GM21576 (cell line): ENCODE results near the gene MRPL38.
"Not testable (repeated sequence)": the region's sequence is repeated elsewhere in the genome, so short reads cannot be mapped to it uniquely, and the experiment has no call there.

Experiments
- ATAC-seq: cut with Tn5 transposase; IDR thresholded peaks from one replicate; pipeline ENCODE4 v1.9.1; 2021; ENCODE audit warnings: mild to moderate bottlenecking, moderate library complexity; ENCODE audit not compliant: unreplicated experiment

Gene MRPL38

DNA sequence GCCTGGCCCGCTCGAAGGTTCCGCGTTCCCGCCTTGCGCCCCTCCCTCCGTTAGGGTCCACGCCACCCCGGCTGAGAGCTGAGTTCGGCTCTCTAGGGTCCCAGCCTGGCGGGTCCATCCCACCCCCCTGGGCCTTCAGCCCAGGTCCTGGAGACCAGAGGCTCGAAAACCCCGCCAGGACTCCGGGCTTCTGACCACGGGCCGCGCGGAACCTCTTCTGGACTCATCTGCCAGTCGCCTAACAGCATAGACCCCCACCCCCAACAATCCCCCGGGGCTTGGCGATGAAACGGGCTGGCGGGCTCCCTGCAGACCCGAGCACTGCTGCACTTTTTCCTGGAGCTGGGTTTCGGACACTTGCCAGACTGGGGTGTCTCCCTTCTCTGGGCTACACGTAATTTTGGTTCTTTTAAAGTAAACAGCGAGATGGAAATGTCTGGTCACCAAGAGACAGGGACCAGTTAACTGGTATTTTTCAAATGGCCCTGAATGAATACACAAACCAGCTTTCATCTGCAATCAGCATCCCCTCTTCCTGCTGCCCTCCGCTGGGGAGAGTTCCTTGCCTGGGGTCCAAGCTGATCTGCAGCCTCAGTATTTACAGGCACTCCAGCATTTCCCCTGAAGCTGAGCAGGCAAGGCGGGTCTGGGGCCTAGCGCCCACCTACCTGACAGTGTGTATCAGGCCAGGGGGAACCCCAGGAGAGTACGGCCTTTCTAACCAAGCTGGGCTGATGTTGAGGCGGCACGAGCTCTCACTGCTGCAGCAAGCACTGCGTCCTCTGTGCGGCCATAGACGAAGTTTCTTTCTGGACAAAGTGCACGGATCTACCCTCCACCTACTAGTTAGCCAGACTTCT, 7.3 kb downstream of the MRPL38 start:
- no peak for ATAC-seq

DNA sequence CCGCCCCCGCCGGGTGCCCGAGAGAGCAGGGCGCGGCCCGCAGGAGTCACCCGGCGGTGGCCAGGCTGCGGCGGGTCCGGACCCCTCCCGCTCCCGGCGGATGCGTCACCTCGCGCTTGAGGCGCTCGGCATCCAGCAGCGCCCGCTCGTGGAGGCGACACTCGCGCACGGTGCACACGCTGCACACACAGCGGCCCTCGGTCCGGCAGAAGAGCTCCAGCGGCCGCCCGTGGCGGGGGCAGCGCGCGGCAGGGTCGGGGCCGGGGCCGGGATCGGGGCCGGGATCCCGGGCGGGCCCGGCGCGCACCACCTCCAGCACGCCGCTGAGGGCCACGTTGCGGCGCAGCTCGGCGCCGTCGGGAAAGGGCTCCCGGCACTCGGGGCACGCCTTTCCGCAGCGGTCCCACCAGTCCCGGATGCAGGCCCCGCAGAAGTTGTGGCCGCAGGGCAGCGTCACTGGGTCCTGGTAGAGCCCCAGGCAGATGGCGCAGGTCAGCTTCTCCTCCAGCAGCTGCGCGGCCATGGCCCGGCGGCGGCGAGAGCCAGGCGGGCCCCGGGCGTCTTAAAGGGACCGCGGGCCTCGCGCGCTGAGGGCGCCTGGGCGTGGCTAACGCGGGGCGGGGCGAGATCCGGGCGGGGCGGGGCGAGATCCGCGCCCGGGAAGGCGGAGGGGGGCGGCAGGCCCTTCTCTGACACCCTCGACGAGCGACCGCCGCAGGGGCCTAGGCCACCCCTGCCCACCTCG, 8.1 kb downstream of the MRPL38 start, which contains the start of gene TRIM65:
TSS of gene TRIM65 (minus strand) at position 537 of the 745 bp plus-strand sequence. CDS start at position 523, 14 bp downstream.
- peak; percentile 44 for ATAC-seq

DNA sequence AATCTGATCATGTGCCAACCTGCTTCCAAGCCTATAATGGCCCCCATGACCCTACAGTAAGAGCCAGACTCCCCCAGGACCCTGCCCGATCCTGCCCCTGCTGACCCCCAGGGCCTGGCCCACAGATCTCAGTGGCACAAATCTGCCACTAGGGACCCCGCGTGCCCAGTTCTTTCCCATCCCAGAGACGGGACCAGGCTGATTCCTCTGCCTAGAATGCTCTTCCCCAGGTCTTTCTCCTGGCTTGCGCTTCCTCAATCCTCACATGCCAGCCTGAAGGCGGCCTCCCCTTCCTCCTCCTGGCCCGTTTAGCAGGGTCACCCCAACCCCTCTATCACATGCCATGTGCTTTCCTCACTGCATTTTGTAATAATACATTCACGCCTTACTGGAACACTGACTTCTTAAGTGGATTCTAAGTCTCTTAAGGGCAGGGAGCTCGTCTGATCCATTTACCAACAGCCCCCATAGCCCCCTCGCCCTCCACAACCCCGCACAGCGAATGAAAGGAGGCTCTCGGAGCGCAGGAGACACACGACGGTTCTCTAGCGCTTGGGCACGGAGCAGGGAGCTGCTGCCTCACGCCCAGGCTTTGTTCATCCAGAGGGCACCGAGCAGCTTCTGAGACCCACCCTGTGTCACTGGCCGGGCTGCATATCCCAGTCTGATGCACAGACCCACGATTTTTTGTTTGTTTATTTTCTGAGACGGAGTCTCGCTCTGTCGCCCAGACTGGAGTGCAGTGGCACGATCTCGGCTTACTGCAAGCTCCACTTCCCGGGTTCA, 9.1 kb downstream of the MRPL38 start:
- ATAC-seq: no peak

- ATAC-seq: no peak
These were observed 10.5 kb downstream of the MRPL38 start for GRCh38 chr17:75894049-75894733.

- ATAC-seq: no peak
These were observed 11.2 kb downstream of the MRPL38 start for GRCh38 chr17:75893305-75894048.

DNA sequence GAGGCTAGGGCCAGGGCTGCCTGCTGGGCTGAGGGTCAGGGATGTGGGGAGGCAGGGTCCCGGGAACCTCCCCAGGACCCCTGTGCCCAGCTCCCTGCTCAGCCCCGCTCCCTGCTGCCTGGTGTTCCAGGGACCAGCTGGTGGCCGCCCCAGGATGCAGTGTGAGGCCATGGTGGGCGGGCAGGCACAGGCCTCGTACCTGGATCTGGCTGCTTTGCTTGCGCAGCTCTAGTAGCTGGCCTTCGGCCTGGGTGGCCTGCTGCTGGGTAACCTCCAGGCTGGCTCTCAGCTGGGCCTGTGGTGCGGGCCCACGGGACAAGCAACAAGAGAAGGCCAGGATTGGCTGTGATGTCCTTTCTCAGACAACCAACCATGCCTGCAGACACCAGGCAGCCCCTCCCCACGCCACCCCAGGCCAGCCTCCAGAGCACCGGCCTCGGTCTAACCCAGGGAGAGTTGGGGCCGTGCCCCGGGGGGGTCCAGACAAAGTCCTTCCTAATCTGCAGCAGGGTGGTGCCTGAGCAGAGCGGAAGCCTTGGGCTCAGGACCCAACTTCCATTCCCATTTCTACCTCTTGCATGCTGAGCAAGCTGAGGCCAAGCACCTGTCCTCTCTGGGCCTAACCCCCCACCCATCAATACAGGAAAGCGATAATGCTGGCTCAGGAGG, 12.0 kb downstream of the MRPL38 start:
- no peak for ATAC-seq

DNA sequence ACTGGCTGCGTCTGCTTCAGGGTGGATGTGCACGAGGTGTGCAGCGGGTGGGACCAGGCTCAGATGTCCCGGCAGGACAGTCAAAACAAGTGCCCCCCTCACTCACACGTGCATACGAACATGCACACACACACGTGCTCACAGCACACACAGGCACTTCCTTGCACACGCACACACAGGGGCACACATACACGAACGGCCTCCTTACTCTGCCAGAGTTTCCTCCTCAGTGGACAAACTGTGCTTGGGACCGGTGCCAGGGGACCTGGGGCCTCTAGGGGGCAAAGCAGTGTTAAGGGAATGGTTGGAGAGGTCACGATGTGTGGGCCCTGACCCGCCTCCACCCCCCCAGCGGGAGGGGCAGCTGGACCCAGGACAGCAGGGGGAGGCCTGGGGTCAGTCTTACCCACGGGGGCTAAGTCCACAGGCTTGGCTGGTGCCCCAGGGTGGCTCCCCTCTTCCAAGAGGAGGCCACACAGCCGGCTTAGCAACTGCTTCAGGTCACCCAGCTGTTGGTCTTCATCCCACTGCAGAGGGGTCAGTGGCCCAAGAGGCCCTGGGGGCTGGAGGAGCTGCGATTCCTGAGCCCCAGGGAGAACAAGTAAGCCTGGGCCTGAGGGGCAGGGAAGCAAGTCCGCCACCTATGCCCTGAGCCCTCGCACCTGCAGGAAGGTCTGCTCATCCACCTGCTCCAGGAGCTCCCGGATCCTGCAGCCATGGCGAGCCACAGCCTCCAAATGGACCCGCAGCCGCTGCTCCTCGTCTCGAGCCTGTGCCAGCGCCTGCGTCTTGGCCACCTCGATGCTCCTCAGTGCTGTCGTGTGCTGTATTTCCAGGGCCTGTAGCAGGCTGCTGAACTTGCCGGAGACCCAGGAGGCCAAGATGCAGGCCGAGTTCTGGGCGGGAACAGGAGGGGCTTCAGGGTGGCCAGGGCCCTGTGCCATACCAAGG, 12.8 kb downstream of the MRPL38 start:
- ATAC-seq: no peak

DNA sequence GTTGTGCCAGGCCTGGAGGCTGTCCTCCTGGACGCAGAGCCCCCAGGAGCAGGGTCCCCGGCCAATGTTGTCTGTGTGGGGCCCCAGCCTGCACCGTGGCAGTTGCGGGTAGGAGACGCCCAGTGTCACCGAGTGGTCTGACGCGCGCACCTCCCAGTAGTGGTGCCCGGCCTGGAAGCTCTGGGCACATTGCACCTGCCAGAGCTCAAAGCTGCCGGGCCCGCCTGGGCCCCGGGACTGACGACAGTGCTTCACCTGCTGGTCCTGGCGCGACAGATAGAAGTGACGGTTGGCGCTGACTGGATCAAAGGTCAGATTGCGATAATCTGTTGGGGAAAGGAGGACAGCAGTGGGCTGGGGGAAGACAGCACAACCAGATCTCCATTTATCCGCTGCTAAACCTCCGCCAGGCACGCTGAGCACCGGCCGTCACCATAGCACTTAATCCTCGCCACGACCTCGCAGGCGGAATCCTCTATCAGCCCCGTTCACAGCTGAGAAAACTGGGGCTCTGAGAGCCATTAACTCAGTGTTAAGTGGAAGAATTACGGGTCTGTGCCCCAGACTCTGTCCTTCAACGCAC, 13.6 kb downstream of the MRPL38 start:
- ATAC-seq: no peak

DNA sequence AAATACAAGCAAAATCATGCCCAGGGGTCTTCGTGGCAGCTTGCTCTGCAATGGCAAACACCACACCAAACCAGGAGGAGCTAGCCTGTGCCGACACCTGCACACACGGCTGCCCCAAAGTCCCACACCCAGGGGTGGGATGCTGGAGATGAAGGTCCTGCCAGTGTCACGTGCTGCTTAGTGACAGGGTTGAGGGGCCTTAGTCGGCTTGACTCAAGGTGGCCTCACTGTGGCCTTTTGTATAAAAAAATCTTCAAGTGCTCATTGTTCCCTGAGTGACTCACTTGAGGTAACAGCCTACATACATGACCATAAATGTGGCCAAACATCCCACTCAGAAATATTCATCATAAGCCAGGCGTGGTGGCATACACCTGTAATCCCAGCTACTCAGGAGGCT, 15.2 kb downstream of the MRPL38 start:
- no peak for ATAC-seq

- no peak for ATAC-seq
These were observed 16.2 kb downstream of the MRPL38 start for GRCh38 chr17:75888484-75888883.

- not testable (repeated sequence) for ATAC-seq
These were observed 18.8 kb downstream of the MRPL38 start for GRCh38 chr17:75885860-75886259.

DNA sequence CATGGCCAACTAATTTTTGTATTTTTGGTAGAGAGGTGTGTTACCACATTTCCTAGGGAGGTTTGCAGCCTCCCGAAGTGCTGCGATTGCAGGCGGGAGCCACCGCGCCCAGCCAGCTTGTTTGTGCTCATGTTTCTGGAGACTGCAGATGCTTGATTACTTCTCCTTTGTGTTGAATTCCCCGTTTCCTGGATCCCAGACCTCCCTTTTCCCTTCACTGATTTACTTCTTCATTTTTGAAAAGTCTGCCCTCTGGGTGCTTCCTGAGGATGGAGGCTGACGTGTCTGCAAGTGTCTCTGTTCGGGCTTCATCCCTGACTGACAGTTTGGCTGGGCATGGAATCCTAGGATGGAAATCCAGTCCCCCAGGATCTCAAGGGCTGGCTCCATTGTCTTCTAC, 19.3 kb downstream of the MRPL38 start:
- ATAC-seq: no peak

DNA sequence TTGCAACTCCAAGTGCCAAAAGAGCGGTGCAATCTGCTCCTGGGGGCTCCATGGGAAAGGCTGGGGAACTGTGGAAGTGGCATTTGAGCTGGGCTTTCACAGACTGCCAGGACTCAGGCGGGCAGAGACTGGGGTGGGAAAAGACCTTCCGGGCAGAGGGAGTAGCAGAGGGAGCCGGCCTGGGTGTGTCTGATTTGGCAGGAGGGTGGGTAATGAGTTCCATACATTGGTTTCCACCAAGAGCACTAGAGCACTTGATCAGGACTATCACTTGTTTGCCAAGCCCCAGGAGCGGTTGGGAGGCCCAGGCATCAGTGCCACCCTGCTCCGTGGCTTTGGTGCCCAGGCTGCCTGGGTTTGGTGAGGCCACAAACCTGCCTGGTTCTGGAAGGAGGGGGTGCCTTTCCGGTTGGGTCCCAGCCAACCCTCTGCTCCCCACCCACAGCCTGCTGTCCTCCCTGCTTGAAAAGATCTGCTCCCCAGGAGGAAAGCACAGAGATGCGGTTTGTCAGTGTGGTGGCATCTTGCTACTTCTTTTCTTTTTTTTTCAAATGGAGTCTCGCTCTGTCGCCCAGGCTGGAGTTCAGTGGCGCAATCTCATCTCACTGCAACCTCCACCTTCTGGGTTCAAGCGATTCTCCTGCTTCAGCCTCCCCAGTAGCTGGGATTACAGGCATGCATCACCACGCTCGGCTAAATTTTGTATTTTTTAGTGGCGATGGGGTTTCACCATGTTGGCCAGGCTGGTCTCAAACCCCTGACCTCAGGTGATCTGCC, 22.8 kb downstream of the MRPL38 start:
- ATAC-seq: no peak

DNA sequence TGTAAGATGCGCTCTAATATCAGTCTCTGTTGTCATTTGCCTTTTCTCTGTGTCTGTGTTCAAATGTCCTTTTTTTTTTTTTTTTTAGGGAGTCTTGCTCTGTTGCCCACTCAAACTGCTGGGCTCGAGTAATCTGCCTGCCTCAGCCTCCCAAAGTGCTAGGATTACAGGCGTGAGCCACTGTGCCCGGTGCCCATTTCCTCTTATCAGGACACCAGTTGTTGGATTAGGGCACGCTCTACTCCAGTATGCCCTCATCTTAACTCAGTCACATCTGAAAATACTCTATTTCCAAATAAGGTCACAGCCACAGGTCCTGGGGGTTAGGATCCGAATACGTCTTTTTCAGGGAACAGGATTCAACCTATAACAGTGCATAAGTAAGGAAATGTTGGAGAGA, 24.4 kb downstream of the MRPL38 start:
- no peak for ATAC-seq

DNA sequence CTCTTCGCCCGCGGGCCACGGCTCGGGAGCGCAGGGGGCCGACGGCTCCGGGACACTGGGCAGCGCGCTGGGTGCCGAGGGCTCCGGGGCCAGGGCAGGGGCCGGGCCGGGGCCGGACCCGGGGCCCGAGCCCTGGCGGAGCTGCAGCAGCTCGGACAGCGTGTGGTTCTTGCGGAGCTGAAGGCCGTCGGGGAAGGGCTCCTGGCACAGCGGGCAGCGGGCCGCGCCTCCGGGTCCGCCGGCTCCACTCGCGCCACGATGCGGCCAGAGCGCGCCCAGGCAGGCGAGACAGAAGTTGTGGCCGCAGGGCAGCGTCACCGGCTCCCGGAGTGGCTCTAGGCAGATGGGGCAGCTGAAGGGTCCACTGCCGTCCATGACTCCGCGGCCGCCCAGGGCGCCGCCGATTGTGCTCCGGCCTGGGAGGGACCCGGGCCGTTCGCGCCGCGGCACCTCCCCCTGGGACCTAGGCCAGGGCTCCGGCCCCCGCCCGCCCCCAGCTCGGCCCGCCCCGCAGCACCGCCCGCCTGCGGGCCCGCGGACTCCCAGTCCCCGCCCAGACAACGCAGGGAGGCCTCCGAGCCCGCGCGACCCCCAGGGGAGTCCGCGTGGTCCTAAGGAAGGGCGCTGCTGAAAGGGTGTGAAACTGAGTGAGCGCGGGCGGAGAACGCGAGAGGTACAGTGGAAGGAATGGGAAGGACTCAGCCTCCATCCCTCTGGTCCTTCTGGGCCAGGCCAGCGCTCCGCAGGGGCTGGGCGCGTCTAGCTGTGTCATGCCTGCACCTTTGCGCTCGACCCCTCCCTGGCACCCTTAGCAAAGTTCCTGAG, 26.3 kb downstream of the MRPL38 start, which contains the start of gene TRIM47:
TSS of gene TRIM47 (minus strand) at position 408 of the 825 bp plus-strand sequence. CDS start at position 375, 33 bp downstream.
- ATAC-seq: no peak

DNA sequence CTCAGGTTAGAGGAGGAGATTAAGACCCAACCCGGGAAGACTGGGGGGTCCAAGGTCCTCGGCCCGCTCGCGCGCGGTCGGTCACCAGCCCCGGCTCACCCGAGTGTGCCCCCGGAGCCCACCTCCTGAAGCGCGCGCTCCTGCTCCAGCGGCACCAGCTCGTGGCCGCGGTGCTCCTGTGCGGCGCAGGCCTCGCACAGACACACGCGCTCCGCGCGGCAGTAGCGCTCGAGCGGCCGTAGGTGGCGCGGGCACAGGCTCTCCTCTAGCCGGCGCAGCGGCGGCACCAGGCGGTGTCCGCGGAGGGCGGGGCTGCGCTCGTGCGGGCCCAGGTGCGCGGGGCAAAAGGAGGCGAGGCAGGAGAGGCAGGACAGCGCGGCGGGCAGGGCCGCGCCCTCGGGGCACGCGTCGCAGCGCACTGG, 26.9 kb downstream of the MRPL38 start:
- peak; percentile 47 for ATAC-seq
